GM23248 (cell line): ENCODE measurements around the gene MTG2. TPM values are rescaled to one million over a fixed set of nuclear protein-coding genes. Genes with fewer than 3 reads are reported as not detected.

Experiments used
- DNase-seq: peaks from one replicate; pipeline ENCODE4 v3.0.0-alpha.2; 2015
- H2AFZ ChIP-seq: fragments of 200-600 bp; sonication (generic); 2 replicates; pipeline ENCODE4 v1.6.1; 2016; ENCODE audit warnings: antibody characterized with exemption
- H3F3A ChIP-seq: fragments of 200-600 bp; sonication (generic); 2 replicates; pipeline ENCODE4 v1.6.1; 2016; ENCODE audit warnings: mild to moderate bottlenecking, antibody characterized with exemption, mixed run types; ENCODE audit not compliant: insufficient read depth
- H3K27ac ChIP-seq: fragments of 200-600 bp; sonication (generic); 2 replicates; pipeline ENCODE4 v1.5.1; 2016; ENCODE audit warnings: mild to moderate bottlenecking
- H3K27me3 ChIP-seq: fragments of 200-600 bp; sonication (generic); replicated peaks from 2 replicates; pipeline ENCODE4 v1.6.1; 2016; ENCODE audit warnings: mild to moderate bottlenecking; ENCODE audit not compliant: insufficient read depth
- H3K36me3 ChIP-seq: fragments of 200-600 bp; sonication (generic); 2 replicates; pipeline ENCODE4 v1.6.1; 2016; ENCODE audit warnings: low read depth, mild to moderate bottlenecking
- H3K4me1 ChIP-seq: fragments of 200-600 bp; sonication (generic); 2 replicates; pipeline ENCODE4 v1.6.1; 2016; ENCODE audit warnings: mild to moderate bottlenecking; ENCODE audit not compliant: insufficient read depth
- H3K4me2 ChIP-seq: fragments of 200-600 bp; sonication (generic); one replicate; pipeline ENCODE4 v1.6.1; 2016; ENCODE audit warnings: mild to moderate bottlenecking; ENCODE audit not compliant: unreplicated experiment
- H3K4me3 ChIP-seq: fragments of 200-600 bp; sonication (generic); 2 replicates; pipeline ENCODE4 v1.5.1; 2016; ENCODE audit warnings: mild to moderate bottlenecking
- H3K79me2 ChIP-seq: fragments of 200-600 bp; sonication (generic); 2 replicates; pipeline ENCODE4 v1.6.1; 2016; ENCODE audit warnings: mild to moderate bottlenecking; ENCODE audit not compliant: insufficient read depth
- H3K9ac ChIP-seq: fragments of 200-600 bp; sonication (generic); 2 replicates; pipeline ENCODE4 v1.6.1; 2016; ENCODE audit warnings: mild to moderate bottlenecking
- H3K9me2 ChIP-seq: fragments of 200-600 bp; sonication (generic); 2 replicates; pipeline ENCODE4 v1.6.1; 2016; ENCODE audit warnings: mixed run types, mild to moderate bottlenecking, moderate library complexity; ENCODE audit not compliant: insufficient read depth
- H3K9me3 ChIP-seq: fragments of 200-600 bp; sonication (generic); one replicate; pipeline ENCODE4 v1.6.1; 2017; ENCODE audit warnings: low read depth
- H4K20me1 ChIP-seq: fragments of 200-600 bp; sonication (generic); 2 replicates; pipeline ENCODE4 v1.6.0; 2016; ENCODE audit not compliant: insufficient read depth
- EZH2 ChIP-seq: fragments of 200-600 bp; sonication (generic); IDR thresholded peaks from 2 replicates; pipeline ENCODE4 v1.6.1; 2018; ENCODE audit warnings: antibody characterized with exemption, mild to moderate bottlenecking; ENCODE audit not compliant: insufficient read depth, poor library complexity, severe bottlenecking
- EZH2phosphoT487 ChIP-seq: fragments of 200-600 bp; sonication (generic); IDR thresholded peaks from 2 replicates; pipeline ENCODE4 v1.6.1; 2018; ENCODE audit warnings: antibody characterized with exemption, moderate library complexity, mild to moderate bottlenecking, low read depth; ENCODE audit not compliant: insufficient read depth
- WGBS, 2 experiments: methylation state at CpG; one replicate each; pipeline ENCODE4 v1.1.6; 2015 to 2017; ENCODE audit warnings: low lambda C conversion rate in 2 of 2, low coverage in 1 of 2; ENCODE audit errors: missing lambda C conversion rate in 2 of 2; 5-methylcytosine and 5-hydroxymethylcytosine counted together
- in situ Hi-C: fragments of 300-500 bp; cut with MboI; formaldehyde crosslinking; loops from 2 replicates; pipeline ENCODE4 v1.15.0; 2020
- polyA plus RNA-seq: library from polyadenylated mRNA; unstranded; fragments of >200 nt; fragmentation: Nextera tagmentation; extraction: Ambion mirVana; gene quantifications from 2 replicates; pipeline ENCODE4 v1.2.1, GENCODE V29; 2016
- total RNA-seq: library from RNA; depleted of rRNA; stranded (reverse); fragments of >200 nt; shearing (Covaris generic); gene quantifications from 2 replicates; pipeline ENCODE4 v1.2.3, GENCODE V29; 2014

MTG2 gene
- total and polyA plus RNA-seq, 2 experiments from 2014 or later = 17.3 to 20.2 TPM

GRCh38 chr20:62211216-62211615, 28.4 kb downstream of the MTG2 start:
- Histone ChIP-seq H3K36me3 (no peaks in the 10 kb centered on the region), H3K4me2 (no peak overlapping the region), H3K9me3 (no peaks in the 10 kb centered on the region), H3K79me2 (no peaks in the 10 kb centered on the region), H3K9ac (no peak overlapping the region), H4K20me1 (no peaks in the 10 kb centered on the region), H3K27me3 (no peaks in the 10 kb centered on the region; the same call in 1 of the 2 replicates), H3K4me1 (no peaks in the 10 kb centered on the region), H3F3A (no peaks in the 10 kb centered on the region), H3K4me3 (no peak overlapping the region), H3K9me2 (no peaks in the 10 kb centered on the region), H2AFZ (no peak overlapping the region), H3K27ac (no peak overlapping the region)
- 42 to 53% methylated on average over 8 of the region's 8 CpGs for WGBS, 2 experiments
- in situ Hi-C loops = no loop called here
- DNase-seq = no peak
- TF ChIP-seq EZH2phosphoT487 (no peak), EZH2 (no peak)

GRCh38 chr20:62211769-62212288, 29.0 kb downstream of the MTG2 start:
- no peak overlapping the region for H3K27ac ChIP-seq
- DNase-seq = no peak
- H3K27me3 ChIP-seq = no peaks in the 10 kb centered on the region; the same call in 1 of the 2 replicates
- H2AFZ ChIP-seq = no peak overlapping the region
- no peaks in the 10 kb centered on the region for H3K4me1 ChIP-seq
- no peaks in the 10 kb centered on the region for H3K9me2 ChIP-seq
- H4K20me1 ChIP-seq = no peaks in the 10 kb centered on the region
- no peaks in the 10 kb centered on the region for H3K79me2 ChIP-seq
- H3K4me3 ChIP-seq = no peak overlapping the region
- no peak overlapping the region for H3K9ac ChIP-seq
- in situ Hi-C loops = no loop called here
- H3K36me3 ChIP-seq = no peaks in the 10 kb centered on the region
- no peaks in the 10 kb centered on the region for H3K9me3 ChIP-seq
- TF ChIP-seq EZH2phosphoT487 = no peak
- H3K4me2 ChIP-seq = no peak overlapping the region
- H3F3A ChIP-seq = no peaks in the 10 kb centered on the region
- 35 to 37% methylated on average over 8 of the region's 9 CpGs for WGBS, 2 experiments

- no peaks in the 10 kb centered on the region for H3K36me3 ChIP-seq
- no peaks in the 10 kb centered on the region for H3K4me1 ChIP-seq
- H3K9me3 ChIP-seq = no peaks in the 10 kb centered on the region
- in situ Hi-C loops = no loop called here
- H3K27me3 ChIP-seq = no peaks in the 10 kb centered on the region; the same call in 1 of the 2 replicates
- no peaks in the 10 kb centered on the region for H3K79me2 ChIP-seq
- no peak overlapping the region for H2AFZ ChIP-seq
- DNase-seq = no peak
- H3K9ac ChIP-seq = no peak overlapping the region
- H4K20me1 ChIP-seq = no peaks in the 10 kb centered on the region
- H3K4me2 ChIP-seq = no peak overlapping the region
- no peaks in the 10 kb centered on the region for H3F3A ChIP-seq
- WGBS, 2 experiments = 19 to 24% methylated on average over 10 of the region's 10 CpGs
- H3K4me3 ChIP-seq = no peak overlapping the region
- H3K27ac ChIP-seq = no peak overlapping the region
- TF ChIP-seq EZH2 = no peak
- no peak for TF ChIP-seq EZH2phosphoT487
- no peaks in the 10 kb centered on the region for H3K9me2 ChIP-seq
These were observed 29.5 kb downstream of the MTG2 start for GRCh38 chr20:62212299-62212698.

GRCh38 chr20:62214067-62214466, 31.2 kb downstream of the MTG2 start:
- Histone ChIP-seq H3K27ac (no peak overlapping the region), H3K36me3 (no peaks in the 10 kb centered on the region), H3K9me3 (no peaks in the 10 kb centered on the region), H3K9me2 (no peaks in the 10 kb centered on the region), H3F3A (no peaks in the 10 kb centered on the region), H2AFZ (no peak overlapping the region), H3K79me2 (no peaks in the 10 kb centered on the region), H3K4me1 (no peaks in the 10 kb centered on the region), H3K4me2 (no peak overlapping the region), H3K27me3 (peaks cover 13% of the 10 kb centered on the region), H3K4me3 (no peak overlapping the region), H4K20me1 (no peaks in the 10 kb centered on the region), H3K9ac (no peak overlapping the region)
- WGBS, 2 experiments = 34 to 43% methylated on average over 11 to 12 of the region's 12 CpGs
- in situ Hi-C loops = no loop called here
- TF ChIP-seq EZH2phosphoT487 (no peak), EZH2 (no peak)
- no peak for DNase-seq
